ENCODE results near the gene DUXA.

The DUXA gene

GRCh38 chr19:57106722-57107235 is 60.5 kb downstream of the DUXA start:
- H3K27ac ChIP-seq = no peak overlapping the region
- TF ChIP-seq ZFX (IDR thresholded peaks at IDR 0.05; ENCODE audit: borderline replicate concordance) = no peak
- no peak for TF ChIP-seq CTCF (IDR thresholded peaks at IDR 0.05)

- no peak overlapping the region for H3K27ac ChIP-seq
- TF ChIP-seq ZFX (IDR thresholded peaks at IDR 0.05; ENCODE audit: borderline replicate concordance) (no peak), CTCF (IDR thresholded peaks at IDR 0.05) (no peak)
Measured at GRCh38 chr19:57105976-57106721, 61.1 kb downstream of the DUXA start.

All from 22Rv1 (cell line).